ENCODE results near the gene PLCH1.
A peak's percentile ranks its signal among the peaks of the same experiment; 100 is the strongest.

Gene PLCH1

DNA sequence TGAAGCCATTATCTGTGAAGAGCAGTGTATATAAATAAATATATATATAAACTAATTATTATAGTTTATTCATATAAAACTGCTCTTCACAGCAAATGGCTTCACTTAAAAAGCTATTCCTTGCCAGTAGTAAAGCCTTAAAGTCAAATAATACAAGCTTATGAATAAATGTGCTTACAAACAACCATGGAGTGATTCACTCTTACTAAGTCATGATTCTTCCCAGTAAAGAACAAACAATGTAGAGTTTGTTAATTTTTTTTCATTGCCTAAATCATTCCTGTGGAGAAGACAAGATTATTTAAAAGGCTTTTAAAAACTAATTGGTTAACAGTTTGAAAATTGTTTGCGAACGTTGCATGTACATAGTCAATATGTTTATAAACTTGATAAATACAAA, 140.7 kb downstream of the PLCH1 start:
- no peak for DNase-seq

DNA sequence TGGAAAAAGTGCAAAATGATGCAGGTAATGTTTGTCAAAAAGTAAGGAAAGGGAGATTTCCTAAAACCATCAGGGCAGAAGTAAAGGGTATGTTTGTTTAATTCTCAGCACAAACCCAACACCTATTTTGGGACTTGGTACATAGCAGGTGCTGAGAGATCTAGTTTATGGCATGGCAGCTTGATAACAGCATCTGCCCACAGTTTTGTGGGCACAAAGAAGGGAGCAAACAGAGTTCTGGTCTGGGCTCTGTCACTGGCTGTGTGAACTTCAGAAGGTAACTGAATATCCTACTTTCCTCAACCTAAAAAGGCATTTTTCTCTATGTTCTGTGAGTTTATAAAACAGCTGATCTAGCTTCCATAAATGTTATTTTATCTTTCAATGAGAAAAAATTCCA, 141.6 kb downstream of the PLCH1 start:
- DNase-seq, result no peak

DNA sequence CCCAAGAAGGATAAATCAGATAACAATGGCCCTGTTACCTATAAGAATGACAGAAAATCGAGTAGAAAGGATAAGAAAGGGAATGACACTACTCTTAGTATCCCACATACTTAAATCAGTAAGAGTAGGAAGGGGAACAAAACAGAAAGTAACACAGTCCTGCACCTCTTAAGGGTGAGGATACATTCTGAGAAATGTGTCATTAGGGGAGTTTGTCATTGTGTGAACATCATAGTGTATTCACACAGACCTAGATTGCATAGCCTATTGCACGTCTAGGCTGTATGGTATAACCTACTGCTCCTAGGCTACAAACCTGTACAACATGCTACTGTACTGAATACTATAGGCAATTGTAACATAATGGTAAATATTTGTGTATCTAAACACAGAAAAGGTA, 142.6 kb downstream of the PLCH1 start:
- DNase-seq, result no peak

DNA sequence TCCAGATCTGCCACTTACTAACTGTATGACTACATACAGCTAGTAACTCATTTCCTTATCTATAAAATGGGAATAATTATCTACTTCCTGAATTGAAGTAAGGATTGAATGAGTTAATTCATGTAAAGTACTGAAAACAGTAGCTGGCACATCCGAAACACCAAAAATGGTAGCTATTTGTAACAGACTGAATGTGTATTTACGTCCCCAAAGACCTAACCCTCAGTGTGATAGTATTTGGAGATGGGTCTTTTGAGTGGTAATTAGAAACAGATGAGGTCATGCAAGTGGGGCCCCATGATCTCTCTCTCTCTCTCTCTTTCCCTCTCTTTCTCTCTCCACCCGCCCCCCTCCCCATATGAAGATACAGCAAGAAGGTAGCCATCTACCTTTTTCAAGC, 146.2 kb downstream of the PLCH1 start:
- no peak for DNase-seq

DNA sequence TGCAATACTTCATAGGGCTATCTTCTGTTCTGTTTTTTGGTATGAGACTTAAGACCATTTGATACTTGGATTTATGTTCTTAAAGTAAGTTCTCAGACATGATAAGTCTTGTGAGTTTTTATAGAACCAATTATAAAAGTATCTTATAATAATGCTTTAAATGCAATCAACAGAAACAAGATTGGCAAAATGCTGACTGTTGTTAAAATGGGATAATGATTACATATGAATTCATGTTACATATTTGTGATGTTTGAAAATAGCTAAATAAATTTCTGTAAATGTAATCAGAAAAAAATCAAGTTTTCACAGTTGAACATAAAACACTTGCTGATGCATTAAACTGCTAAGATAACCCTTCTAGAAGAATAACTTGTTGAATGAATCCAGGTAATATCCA, 148.3 kb downstream of the PLCH1 start:
- DNase-seq, result no peak

DNA sequence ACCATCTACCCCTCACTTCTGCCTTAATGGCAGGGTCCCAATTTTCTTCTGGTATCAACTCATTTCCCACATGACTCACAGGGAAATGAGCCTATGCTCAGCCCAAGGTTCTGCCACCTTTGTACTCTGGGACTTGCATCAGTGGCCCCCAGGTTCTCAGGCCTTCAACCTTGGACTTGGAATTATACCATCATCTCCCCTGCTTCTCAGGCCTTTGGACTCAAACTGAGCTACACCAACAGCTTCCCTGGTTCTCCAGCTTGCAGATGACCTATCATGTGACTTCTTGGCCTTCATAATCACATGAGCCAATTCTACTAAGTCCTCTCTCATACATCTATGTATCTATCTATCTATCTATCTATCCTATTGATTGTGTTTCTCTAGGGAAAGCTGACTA, 149.5 kb downstream of the PLCH1 start:
- no peak for DNase-seq

DNA sequence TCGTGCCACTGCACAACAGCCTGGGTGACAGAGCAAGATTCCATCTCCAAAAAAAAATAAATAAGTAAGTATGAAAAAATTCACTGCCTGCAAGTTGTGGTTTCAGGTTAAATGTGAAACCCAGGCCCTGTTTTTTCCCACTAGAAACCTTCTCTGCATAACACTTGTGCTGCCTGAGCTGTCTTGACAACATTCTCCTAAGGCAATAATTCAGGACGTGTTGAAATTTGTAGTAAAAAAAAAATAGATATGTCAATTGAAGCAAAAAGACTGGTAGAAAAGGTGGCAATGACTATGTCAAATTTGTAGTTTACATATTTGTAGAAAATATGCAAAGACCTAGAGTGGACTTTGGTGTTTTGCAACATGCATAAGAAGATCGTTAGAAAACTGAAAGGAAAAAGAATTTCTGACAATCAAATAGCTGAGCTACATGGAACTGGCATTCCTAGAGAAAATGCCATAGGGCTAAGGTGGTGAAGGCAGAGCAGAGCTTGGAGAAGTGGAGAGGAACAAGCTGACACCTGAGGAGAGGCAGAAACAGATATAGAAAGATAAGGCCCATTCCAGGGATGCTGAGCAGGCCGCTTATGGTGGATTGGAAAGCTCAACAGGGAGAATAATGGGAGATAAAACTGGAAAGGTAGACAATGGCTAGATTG, 150.2 kb downstream of the PLCH1 start:
- DNase-seq, result no peak

DNA sequence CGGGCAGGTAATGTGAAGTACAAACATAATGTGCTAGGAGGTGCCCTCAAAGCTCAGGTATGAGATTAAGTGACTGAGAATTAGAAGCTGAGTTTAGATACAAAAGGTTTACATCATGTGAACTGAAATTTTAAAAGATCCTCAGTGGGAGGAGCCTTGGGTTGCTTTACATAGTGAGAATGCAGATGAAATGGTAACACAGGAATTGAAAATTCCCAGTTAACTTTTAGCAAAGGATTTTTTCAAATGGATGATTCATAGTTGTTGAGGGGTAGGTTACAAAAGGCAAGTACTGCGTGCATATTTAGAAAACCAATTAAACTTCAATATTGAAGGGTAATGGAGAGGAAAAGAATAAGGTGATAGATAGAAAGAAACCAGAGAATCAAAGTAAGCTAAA, 157.3 kb downstream of the PLCH1 start:
- DNase-seq, result no peak

DNA sequence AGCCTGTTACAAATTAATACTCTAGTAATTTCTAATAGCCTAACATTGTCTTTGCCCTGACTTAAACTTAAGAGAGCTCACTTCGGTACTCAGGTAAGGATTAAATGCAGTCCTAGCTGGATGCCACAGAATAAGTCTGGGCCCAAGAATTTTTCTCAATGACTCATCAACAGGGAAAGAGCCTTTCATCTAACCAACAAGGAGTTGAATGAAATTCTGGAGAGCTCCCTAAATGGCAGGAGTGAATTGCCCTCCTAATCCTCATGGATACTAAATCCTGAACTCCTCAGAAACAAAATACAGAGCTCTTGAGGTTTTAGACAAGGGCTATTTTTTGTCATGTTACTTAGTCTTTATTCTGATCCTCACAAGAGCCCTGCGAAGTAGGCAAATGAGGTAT, 159.5 kb downstream of the PLCH1 start:
- DNase-seq, result no peak

DNA sequence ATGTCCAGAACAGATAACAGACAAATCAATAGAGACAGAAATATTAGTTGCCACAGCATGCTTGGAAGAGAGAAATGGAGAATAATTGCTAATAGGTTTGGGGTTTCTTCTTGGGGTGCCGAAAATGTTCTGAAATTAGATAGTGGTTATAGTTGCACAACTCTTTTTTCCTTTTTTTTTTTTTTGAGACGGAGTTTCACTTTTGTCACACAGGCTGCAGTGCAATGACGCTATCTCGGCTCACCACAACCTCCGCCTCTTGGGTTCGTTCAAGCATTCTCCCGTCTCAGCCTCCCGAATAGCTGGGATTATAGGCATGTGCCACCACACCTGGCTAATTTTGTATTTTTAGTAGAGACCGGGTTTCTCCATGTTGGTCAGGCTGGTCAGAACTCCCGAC, 163.3 kb downstream of the PLCH1 start:
- no peak for DNase-seq

DNA sequence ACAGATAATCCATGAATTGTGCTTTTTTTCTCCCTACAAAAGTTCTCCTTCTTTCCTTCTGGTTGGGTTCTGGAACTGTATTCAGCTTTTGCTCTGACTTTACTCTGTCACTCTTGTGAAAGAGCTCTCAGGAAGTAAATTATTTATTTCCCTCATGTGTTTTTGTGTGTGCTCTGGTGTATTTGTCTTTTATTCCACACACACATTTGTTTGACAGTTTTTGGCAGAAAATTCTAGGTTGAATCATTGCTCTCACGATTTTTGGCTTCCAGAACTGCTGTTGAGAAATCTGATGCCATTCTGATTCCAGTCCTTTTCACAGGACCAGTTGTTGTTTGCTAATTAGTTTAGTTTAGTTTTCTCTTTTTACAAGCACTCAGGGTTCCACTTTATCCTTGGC, 172.8 kb downstream of the PLCH1 start:
- DNase-seq, result no peak

DNA sequence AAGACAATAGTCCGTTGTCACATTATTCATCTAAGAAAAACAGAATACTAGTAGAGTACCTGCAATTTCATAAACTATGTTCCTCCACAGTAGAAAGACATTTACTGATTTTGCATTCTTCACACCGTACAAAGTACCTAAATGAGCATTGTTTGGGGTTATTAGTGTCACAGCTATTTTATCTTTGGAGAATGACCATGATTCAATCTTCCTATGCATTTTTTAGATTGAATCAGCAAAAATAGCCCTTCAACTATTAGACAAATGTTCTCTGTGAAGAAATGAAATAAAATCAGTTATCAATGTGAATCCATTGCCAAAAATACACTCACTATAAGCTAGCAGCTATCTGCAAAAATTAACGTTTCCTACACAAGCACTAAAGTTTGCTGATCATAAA, 176.6 kb downstream of the PLCH1 start:
- DNase-seq, result no peak

DNA sequence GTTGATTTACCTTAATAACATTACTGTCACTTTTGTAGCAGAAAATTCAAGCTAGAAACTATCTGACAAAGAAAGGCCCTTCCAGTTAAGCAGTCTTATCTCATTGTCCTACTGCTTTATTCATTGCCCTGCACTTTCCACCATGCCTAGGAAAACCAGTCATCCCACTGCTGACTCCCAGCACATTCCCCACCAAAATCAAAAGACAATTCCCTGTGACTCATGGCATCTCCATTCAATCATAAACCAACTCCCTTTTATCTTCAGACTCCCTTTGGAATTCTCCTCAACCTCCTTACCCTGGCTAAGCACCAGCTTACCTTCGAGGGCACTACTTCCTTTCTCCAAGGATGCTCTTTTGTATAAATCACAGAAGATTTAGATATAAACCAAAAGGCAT, 184.3 kb downstream of the PLCH1 start:
- no peak for DNase-seq

DNA sequence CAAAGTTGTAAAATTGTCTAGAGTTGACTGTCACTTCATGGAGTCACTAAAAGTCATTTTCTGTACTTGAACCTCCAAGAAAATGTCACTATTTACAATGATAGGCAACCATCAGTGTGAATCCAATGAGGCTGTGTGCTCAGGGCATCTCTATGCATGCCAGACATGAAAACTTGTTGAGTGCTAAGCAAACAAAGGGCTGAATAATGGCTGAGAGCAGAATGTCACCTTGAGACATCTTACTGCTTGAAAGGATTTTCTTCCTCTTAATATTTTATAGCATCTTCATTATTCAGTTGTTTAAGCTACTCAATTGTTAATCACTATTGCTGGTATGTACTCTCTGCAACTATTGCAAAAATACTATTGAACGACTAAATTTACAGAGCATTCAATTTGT, 184.7 kb downstream of the PLCH1 start:
- no peak for DNase-seq

DNA sequence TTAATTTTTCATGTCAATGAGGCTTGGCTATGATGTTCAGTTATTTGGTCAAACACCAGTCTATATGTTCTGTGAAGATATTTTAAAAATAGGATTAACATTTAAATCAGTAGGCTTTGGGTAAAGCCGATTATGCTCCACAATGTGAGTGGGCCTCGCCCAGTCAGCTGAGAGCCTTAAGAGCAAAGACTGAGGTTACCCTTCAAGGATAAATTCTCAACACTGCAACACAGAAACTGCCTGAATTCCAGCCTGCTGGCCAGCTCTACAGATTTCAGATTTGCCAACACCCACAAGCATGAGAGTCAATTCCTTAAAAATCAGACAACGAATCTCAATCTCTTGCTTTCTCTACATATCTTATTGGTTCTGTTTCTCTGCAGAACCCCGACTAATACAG, 188.3 kb downstream of the PLCH1 start:
- no peak for DNase-seq

DNA sequence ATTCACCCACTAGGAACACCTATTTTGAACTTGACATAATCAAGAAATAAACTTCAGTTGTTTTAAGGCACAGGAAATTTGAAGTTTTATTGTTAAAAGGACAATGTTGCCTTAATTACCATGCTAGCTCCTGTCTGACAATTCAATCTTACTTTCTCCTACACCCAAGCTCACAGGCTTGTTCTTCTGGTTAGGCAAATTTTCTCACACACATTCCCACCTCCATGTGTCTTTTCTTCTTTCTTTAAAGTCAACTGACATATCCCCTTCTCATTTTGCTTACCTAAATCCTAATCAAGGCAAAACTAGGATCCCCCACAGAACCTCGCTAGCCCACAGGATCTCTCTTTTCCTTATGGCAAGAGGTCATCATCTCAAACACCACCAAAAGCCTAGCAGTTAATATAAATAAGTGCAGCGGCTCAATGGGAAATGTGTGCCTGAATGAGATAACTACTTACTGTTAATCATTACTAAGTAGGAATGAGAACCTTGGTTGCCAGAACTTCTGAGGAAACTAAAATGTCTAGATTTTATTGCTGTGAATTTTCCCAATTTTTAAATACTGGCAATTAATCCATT, 189.3 kb downstream of the PLCH1 start:
- DNase-seq, result peak; percentile 39

DNA sequence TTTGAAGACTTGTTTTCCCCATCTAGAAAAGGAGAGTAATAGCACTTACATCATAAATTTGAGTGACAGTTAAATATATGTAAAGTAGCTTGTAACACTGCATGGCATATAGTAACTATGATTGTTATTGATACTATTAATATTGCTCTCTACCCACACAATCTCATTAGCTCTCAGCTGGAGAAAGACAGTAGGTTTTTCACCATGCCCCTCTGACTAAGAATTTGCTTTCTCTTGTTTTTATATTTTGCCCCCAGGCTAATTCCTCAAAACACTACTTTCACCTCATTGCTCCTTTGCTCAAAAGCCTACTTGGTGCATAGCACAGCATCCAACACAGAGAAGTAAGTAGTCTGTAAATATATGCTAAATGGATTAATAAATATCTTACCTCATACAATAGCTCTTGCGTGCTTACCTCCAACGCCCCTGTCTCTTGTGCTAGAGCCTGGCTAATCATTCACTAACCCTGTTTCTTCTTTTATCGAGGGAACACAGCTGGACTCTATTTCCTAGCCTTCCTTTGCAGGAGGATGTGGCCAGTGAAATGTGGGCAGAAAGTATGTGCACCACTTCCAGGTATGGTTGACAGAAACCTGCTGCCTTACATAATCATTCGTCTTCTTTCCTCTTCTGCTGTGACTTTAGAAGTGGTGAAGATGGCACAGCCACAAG, 190.0 kb downstream of the PLCH1 start:
- DNase-seq, result peak; percentile 75

DNA sequence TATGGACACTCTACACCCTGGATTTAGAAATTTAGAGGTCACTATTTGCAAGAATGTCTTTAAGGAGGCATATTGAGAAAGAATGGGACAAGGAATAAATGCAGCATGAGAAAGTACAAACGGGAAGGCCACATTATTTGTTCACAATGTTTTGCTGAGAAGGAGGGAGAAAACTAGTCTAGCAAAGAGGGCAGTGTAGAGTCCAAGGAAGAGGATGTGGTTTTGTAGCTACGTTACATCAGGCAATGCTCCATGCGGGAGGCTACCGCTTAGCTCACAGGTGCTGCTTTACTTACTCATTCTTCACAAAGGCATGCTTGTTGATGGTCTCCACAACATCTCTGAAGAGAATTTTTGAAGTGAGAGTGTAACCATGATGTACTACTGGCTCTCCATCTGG, 191.1 kb downstream of the PLCH1 start:
- no peak for DNase-seq

DNA sequence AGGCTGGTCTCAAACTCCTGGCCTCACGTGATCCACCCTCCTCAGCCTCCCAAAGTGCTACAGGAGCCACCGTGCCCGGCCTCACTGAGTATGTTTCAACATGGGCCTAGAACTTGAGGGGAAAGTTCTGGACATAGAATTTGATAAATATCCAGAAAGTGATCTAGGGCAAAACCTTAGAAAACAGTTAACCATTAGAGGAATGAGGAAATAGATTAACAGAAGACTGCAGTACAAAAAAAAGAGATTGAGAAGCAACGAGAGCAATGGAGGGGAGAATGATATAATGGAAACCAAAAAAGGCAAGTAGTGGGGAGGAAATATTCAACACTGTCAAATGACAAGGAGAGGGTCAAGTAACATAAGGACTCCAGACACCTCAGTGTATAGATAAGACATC, 191.5 kb downstream of the PLCH1 start:
- DNase-seq, result no peak

DNA sequence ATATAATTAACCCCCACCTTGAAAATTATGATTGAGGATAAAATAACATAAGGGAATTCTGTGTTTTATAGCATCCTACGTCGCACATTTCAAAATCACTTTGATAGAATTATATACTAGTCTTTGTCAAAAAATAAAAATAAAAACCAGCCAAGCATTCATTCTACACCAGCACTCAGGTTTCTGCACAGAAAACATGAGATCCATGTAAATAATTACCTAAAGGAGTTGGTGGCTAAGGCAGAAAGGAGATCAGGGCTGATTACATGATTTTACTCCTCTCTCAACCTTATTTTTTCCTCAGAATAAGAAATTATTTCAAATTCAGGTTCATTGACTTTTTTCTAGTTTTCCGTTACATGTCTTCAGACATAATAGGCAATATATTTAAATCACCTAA, 194.5 kb downstream of the PLCH1 start:
- no peak for DNase-seq

DNA sequence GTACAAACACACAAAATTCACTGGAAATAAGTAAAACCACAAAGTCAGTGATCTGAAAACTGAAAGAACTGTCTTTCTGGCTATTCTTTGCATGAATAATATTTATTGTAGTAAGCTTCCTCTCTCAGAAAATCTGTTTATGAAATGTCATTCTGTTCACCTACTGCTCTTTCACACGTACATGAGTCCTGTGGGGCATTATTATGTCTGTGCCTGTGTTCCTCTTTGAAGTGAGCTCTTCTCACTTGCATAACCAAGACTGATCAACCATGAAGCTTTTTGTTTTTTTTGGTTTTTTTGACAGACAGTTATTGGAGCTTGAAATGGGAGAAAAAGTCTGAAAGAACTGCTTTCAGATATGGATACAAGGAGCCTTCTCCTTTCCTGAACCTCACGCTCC, 195.8 kb downstream of the PLCH1 start:
- DNase-seq, result no peak

DNA sequence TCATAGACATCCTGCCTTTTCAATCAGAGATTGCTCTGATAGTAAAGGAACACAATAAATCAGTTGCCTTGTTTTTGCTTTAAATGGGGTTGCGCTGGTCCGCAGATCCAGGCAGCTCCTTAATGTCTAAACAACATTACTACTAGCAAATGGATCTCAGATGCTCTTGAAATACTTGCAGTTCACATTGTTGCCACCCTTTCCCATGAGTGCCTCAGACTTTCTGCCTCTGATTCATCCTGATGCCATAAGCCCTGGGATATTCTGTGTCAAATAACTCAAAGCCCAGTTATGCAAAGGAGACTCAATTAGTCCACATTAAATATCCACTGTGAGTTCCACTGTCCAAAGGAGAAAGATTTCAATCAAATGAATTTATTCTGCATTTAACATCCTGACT, 196.7 kb downstream of the PLCH1 start:
- no peak for DNase-seq

DNA sequence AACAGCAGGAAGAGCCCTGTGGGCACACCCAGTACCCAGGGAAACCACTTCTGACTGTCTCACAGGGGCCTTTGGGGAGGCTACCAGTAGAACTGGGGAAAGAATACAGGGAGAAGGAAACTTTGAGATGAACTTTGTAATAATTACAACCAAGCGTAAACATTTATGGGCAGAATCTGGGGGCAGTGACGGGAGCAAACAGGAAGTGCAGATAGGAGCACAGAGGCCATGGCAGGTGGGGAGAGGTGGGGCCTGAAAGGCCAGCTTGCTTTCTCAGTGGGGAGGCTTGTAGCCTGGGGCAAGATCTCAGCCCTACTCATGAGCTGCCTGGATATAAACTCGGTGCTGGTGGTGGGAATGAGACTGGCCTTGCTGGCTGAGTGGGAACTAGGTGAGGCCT, 209.8 kb downstream of the PLCH1 start:
- DNase-seq, result no peak

DNA sequence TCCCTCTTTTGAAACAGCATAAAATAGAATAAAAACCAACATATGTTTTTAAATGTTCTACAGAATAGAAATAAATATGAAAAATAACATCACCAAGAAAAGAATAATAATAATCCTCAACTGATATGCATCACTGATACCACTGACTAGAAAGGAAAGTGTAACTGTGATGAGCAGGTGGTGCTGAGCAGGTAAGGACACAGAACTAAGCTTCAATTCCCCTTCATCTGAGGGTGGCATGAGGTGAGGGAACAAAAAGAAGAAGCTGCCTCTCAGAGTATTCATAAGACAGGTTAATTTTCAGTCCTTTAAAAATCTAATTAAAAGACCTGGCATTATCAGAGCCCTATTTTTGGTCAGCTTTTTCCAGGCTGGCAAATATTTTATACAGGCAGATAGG, 216.3 kb downstream of the PLCH1 start:
- no peak for DNase-seq

DNA sequence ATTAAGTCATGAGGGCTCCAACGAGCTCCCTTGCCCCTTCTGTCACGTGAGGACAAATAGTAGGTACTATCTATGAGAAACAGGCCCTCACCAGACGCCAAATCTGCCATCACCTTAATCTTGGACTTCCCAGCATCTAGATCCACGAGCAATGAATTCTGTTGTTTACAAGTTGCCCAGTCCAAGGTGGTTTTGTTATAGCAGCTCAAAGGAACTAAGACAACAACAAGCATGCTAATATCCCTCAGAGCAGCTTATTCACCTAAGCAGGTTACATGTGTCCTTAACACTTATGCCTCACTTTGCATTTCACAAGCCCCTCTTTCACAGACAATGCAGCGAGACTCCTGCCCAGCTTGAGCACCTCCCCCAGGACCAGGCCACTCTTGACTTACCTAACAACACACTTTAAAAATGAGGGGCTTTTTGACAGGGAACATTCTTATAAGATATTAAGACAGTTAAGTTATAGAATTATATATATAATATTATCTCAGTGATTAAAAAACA, 219.5 kb downstream of the PLCH1 start:
- DNase-seq, result no peak
